T47D (cell line): ENCODE measurements around the gene TMPRSS2.
"Not testable (repeated sequence)": the region's sequence is repeated elsewhere in the genome, so short reads cannot be mapped to it uniquely, and the experiment has no call there.

Experiments
- DNase-seq, 2 experiments: peaks; one replicate each; pipeline versions ENCODE4 v3.0.0 to v3.0.0-alpha.2; 2011 to 2012; ENCODE audit warnings: low read depth in 1 of 2, low spot score in 1 of 2
- JUND ChIP-seq: IDR thresholded peaks from 2 replicates; pipeline ENCODE4 v1.6.1; 2012; ENCODE audit warnings: low read depth
- in situ Hi-C: cut with HindIII; loops from 2 replicates; pipeline ENCODE4 v1.10.0; 2016; ENCODE audit warnings: low sequenced_read_pairs, low pct_unique_long_range_greater_than_20kb

TMPRSS2 gene

DNA sequence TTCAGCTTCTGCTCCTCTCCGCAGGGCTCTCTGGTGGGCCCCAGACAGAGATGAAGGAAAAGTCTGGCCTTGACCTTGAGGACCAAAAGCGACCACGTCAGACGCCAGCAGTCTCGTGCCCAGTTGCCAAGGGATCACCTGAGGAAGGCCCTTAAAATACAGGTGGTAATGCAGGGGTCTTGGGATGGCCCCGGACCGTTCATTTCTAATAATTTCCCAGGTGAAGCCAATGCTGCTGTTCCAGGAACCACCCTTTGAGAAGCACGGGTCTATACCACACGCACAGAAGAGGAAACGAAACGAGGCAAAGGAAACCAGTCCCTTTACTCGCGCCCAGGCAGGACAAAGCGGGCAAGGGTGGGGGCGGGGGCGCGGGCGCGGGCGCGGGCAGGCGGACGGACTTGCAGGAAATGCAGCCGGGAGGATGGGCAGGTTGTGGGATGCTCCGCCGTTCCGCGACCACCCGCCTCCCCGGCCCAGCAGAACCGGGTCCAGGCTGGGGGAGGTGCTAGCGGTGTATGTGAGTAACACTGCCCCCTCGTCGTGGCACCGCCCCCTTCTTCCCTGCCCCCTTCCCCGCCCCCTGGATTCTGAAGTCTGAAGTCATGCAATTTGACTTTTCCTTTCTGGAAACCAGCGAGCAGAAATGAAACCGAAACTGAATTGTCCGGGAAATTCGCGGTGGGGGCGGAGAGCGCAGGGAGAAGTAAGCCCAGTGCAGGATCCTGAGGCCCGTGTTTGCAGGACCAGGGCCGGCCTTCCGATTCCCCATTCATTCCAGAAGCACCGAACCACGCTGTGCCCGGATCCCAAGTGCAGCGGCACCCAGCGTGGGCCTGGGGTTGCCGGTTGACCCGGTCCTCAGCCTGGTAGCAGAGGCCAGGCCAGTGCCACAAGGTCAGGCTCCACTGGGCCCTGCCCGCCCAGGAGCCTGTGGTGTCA, 87.8 kb downstream of the TMPRSS2 start:
- in situ Hi-C loops = no loop called here
- peak; percentile 78 to 91 for DNase-seq
- no peak for TF ChIP-seq JUND

DNA sequence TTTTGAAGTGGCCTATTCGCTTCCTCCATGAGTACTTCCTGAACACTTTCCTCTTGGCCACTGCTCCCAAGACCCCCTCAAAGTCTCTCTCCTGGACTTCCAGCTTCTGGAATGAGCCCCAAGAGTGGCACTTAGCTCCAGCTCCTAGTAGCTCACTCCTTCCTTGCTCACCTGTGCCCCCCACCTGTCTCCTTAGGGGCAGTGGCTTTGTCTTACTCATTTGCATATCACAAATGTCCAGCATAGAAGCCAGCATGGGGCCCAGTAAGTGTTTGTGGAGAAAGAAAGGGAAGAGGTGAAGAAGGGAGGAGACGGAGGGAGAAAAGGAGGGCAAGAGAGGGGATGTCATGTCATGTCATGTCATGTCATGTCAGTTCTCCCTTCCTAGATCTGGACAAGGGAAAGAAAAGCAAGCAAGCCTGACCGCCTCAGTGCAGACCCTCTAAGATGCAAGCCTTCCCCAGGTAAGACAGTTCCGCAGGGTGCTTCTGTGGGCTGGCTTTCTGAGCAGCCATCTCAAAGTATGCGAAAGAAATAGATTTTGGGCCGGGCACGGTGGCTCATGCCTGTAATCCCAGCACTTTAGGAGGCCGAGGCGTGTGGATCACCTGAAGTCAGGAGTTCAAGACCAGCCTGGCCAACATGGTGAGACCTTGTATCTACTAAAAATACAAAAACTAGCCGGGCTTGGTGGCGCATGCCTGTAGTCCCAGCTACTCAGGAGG, 88.8 kb downstream of the TMPRSS2 start:
- TF ChIP-seq JUND = no peak
- DNase-seq = no peak
- in situ Hi-C loops = no loop called here

DNA sequence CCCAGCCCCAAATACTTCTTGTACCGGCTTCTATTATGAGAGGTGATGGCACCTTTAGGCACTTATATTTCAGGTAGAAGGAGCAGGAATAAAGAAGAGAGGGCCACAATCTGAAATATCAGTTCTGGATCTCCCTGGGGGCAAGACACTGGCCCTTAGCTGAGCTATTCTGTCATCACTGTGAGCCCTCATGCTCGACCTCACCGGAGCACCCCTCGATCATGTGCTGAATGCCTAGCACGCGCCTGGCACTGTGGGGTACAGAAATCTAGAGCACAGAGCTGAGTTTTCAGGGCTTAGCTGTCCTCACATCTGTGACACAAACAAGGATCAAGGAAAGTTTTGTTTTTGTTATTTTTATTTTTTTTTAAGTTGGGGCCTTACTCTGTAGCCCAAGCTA, 89.6 kb downstream of the TMPRSS2 start:
- no peak for DNase-seq
- TF ChIP-seq JUND = no peak
- in situ Hi-C loops = no loop called here

DNA sequence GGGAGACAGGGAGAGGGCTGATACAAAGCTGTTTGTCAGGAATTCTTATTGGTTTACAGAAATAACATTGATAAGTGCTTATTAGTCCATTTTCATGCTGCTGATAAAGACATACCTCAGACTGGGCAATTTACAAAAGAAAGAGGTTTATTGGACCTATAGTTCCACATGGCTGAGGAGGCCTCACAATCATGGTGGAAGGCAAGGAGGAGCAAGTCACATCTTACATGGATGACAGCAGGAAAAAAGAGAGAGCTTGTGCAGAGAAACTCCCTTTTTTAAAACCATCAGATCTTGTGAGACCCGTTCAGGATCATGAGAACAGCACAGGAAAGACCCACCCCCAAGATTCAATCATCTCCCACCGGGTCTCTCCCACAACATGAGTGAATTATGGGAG, 90.5 kb downstream of the TMPRSS2 start:
- DNase-seq, in situ Hi-C loops: not testable (repeated sequence)
